Brain microvascular endothelial cell (primary cell): ENCODE measurements around the gene PLAGL1.

Experiments
- DNase-seq: peaks from one replicate; pipeline ENCODE4 v3.0.0-alpha.2; 2020
- H3K27ac ChIP-seq: fragments of 250-450 bp; sonication (Bioruptor Pico); 2 replicates; pipeline ENCODE4 v1.5.1; 2020; ENCODE audit warnings: mild to moderate bottlenecking, moderate library complexity
- H3K27me3 ChIP-seq: fragments of 250-450 bp; sonication (Bioruptor Pico); replicated peaks from 2 replicates; pipeline ENCODE4 v1.5.1; 2020; ENCODE audit warnings: mild to moderate bottlenecking
- H3K36me3 ChIP-seq: fragments of 250-450 bp; sonication (Bioruptor Pico); replicated peaks from 2 replicates; pipeline ENCODE4 v1.5.1; 2020; ENCODE audit warnings: mild to moderate bottlenecking
- H3K4me3 ChIP-seq: 2 replicates; pipeline ENCODE4 v1.5.1; 2011; ENCODE audit warnings: low read depth, mild to moderate bottlenecking, control low read depth, low read length, moderate library complexity
- in situ Hi-C: cut with HindIII; loops from 2 replicates; pipeline ENCODE4 v1.10.0; 2017; ENCODE audit warnings: low sequenced_read_pairs, low pct_ligation_motif_present
- TF ChIP-seq, protein P1 (sequence below): IDR thresholded peaks from 2 replicates; pipeline ENCODE4 v1.5.1; 2011; ENCODE audit warnings: low read depth, mild to moderate bottlenecking, moderate library complexity, low read length, control low read depth, inconsistent platforms; ENCODE audit errors: missing control alignments

Gene PLAGL1

DNA sequence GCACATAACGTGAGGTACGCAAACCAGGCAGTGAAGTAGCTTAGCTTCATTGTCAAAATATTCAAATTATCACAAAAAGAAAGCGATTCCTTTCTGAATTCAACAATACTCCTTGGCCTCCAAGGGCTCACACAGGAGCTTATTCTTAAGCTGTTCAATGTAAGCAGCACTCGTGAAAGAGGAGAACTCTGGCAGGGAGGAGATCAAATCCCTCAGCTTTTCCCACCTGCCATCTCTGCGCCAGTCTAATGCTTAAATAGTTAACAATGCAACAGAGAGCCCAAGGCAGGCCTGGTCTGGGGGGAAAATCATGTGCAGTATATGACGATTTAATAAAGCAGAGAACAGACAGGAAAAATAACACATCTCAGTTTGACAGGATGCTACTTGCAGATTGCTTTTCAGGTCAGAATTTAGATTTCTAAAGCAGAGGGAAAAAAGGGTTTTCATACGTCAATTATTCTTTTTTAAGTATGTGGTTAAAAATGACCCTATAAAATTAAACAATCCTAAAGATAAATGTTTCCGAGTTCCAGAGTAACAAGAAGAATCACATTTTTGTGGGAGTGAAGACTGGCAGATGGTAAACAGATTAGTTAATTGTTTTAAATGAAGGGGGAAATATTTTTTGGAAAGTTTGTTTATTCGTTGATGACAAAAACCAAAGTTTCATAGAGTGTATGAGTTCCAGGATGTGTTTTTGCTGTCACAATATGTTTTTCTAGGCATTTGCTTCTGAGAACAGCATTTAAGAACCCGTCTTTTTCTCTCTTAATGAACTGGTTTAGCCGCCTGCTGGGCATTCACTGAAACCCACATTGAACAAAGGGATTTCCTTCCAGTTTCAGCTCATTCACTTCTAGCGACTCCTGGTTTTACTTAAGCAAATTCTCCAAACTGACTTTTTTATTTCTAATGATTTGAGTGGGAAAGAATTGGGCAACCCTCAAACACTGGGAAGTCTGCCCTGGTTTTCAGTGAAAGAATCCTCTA lies 45.9 kb downstream of the PLAGL1 start:
- TF ChIP-seq, protein P1, sequence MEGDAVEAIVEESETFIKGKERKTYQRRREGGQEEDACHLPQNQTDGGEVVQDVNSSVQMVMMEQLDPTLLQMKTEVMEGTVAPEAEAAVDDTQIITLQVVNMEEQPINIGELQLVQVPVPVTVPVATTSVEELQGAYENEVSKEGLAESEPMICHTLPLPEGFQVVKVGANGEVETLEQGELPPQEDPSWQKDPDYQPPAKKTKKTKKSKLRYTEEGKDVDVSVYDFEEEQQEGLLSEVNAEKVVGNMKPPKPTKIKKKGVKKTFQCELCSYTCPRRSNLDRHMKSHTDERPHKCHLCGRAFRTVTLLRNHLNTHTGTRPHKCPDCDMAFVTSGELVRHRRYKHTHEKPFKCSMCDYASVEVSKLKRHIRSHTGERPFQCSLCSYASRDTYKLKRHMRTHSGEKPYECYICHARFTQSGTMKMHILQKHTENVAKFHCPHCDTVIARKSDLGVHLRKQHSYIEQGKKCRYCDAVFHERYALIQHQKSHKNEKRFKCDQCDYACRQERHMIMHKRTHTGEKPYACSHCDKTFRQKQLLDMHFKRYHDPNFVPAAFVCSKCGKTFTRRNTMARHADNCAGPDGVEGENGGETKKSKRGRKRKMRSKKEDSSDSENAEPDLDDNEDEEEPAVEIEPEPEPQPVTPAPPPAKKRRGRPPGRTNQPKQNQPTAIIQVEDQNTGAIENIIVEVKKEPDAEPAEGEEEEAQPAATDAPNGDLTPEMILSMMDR = peak; percentile 64
- Histone ChIP-seq H3K27ac (no peak overlapping the region), H3K27me3 (no peaks in the 10 kb centered on the region), H3K36me3 (no peaks in the 10 kb centered on the region), H3K4me3 (no peak overlapping the region)
- in situ Hi-C loops = no loop called here
- DNase-seq = peak; percentile 11

GRCh38 chr6:143961066-143961465 lies 47.0 kb downstream of the PLAGL1 start:
- in situ Hi-C loops = no loop called here

GRCh38 chr6:143959927-143960326 lies 48.1 kb downstream of the PLAGL1 start:
- Histone ChIP-seq H3K27ac (no peak overlapping the region), H3K36me3 (no peaks in the 10 kb centered on the region), H3K27me3 (no peaks in the 10 kb centered on the region), H3K4me3 (no peak overlapping the region)
- TF ChIP-seq, protein P1 = no peak
- in situ Hi-C loops = no loop called here
- no peak for DNase-seq

More at GRCh38 chr6:143961066-143961465, 47.0 kb downstream of the PLAGL1 start:
- no peak for DNase-seq
- H3K36me3 ChIP-seq = no peaks in the 10 kb centered on the region
- TF ChIP-seq, protein P1 = no peak
- H3K27me3 ChIP-seq = no peaks in the 10 kb centered on the region
- H3K4me3 ChIP-seq = no peak overlapping the region
- H3K27ac ChIP-seq = no peak overlapping the region

DNA sequence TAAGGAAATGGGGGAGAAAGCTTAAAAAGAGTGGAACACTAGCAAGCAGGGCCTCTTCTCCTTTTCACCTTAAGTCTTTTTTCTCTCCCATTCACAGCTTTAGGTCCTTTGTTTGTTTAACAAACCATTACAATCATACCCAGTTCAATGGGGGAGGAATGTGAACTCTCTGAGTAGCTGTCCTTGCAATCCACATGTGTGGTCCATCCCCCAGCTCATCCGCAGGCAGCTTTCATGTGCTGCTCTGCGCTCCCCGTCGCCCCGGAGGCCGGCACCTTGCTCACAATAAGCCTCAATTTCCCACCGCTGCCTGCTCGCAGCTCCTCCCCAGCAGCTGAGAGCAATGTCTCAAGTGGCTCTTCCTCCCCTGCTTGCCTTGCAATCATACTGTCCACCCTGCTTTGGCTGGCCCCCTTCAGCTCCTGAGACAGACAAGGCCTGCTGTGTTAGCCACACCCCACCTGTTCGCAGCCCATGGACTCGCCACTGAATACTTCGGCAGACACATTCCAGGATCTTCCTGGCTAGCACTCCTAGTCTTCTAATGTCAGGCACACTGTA lies 49.1 kb downstream of the PLAGL1 start:
- H3K36me3 ChIP-seq = no peaks in the 10 kb centered on the region
- no peak overlapping the region for H3K4me3 ChIP-seq
- no peaks in the 10 kb centered on the region for H3K27me3 ChIP-seq
- no peak for DNase-seq
- TF ChIP-seq, protein P1 = no peak
- in situ Hi-C loops = no loop called here
- no peak overlapping the region for H3K27ac ChIP-seq

DNA sequence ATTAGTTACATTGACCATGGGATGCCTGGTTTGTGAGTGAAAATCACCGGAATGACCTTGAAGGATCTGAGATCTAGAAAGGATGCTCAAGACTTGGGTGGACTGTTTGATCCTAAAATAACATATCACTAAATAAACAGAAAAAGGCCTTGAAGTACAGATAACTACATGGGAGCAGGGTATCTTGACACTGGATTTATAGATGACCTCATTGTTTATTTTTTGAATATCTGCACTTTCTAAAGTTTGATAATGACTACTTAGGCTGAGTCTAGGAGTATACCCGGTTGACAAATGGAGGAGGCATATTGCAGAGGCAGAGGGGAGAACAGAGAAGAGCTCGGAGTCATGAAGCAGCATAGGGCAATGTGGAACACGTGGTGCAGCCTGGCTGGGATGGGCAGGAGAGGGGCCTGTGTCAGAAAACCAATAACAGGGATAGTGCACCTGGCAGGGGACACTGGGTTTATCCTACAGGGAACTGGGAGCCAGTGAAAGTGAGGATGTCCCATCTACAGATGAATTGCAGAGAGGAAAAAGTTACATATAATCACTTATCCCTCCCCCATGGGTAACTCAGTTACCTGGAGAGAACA lies 50.3 kb downstream of the PLAGL1 start:
- no peak for DNase-seq
- no peak overlapping the region for H3K4me3 ChIP-seq
- in situ Hi-C loops = no loop called here
- H3K36me3 ChIP-seq = no peaks in the 10 kb centered on the region
- TF ChIP-seq, protein P1 = no peak
- H3K27me3 ChIP-seq = no peaks in the 10 kb centered on the region
- H3K27ac ChIP-seq = no peak overlapping the region
